SU-DHL-6 (cell line): ENCODE data around the gene THSD7B.

Source experiments
- EZH2phosphoT487 ChIP-seq: fragments of 200-600 bp; sonication (generic), shearing (Covaris generic); conservative IDR thresholded peaks from 2 replicates; pipeline ENCODE4 v1.6.1; 2018; ENCODE audit warnings: mild to moderate bottlenecking, antibody characterized with exemption, low read length, moderate library complexity, mixed read lengths
- TF ChIP-seq, protein P1 (sequence below): fragments of 200-600 bp; sonication (generic); IDR thresholded peaks from one replicate; pipeline ENCODE4 v1.5.1; 2017; ENCODE audit warnings: antibody characterized with exemption, mild to moderate bottlenecking, low read length, moderate library complexity; ENCODE audit not compliant: insufficient read depth, poor library complexity, severe bottlenecking

DNA sequence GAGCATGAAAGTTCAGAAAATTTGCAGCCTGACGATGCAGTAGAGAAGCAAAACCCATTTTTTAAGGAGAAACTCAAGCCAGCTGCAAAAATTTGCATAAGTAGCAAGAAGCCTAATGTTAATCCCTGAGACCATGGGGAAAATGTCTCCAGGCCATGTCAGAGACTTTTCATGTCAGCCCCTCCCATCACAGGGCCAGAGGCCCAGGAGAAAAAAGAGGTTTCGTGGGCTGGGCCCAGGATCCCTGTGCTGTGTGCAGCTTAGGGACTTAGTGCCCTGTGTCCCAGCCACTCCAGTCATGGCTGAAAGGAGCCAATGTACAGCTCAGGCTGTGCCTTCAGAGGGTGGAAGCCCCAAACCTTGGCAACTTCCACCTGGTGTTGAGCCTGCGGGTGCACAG, 533.0 kb downstream of the THSD7B start:
- TF ChIP-seq, protein P1, sequence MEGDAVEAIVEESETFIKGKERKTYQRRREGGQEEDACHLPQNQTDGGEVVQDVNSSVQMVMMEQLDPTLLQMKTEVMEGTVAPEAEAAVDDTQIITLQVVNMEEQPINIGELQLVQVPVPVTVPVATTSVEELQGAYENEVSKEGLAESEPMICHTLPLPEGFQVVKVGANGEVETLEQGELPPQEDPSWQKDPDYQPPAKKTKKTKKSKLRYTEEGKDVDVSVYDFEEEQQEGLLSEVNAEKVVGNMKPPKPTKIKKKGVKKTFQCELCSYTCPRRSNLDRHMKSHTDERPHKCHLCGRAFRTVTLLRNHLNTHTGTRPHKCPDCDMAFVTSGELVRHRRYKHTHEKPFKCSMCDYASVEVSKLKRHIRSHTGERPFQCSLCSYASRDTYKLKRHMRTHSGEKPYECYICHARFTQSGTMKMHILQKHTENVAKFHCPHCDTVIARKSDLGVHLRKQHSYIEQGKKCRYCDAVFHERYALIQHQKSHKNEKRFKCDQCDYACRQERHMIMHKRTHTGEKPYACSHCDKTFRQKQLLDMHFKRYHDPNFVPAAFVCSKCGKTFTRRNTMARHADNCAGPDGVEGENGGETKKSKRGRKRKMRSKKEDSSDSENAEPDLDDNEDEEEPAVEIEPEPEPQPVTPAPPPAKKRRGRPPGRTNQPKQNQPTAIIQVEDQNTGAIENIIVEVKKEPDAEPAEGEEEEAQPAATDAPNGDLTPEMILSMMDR = no peak
- TF ChIP-seq EZH2phosphoT487 = no peak
